HG03139 (cell line): Measurements from ENCODE around the gene RAPGEF1.
"Not testable (repeated sequence)": the region's sequence is repeated elsewhere in the genome, so short reads cannot be mapped to it uniquely, and the experiment has no call there.

Experiments
- ATAC-seq: cut with Tn5 transposase; IDR thresholded peaks from one replicate; pipeline ENCODE4 v1.9.1; 2021; ENCODE audit not compliant: unreplicated experiment

The RAPGEF1 gene

DNA sequence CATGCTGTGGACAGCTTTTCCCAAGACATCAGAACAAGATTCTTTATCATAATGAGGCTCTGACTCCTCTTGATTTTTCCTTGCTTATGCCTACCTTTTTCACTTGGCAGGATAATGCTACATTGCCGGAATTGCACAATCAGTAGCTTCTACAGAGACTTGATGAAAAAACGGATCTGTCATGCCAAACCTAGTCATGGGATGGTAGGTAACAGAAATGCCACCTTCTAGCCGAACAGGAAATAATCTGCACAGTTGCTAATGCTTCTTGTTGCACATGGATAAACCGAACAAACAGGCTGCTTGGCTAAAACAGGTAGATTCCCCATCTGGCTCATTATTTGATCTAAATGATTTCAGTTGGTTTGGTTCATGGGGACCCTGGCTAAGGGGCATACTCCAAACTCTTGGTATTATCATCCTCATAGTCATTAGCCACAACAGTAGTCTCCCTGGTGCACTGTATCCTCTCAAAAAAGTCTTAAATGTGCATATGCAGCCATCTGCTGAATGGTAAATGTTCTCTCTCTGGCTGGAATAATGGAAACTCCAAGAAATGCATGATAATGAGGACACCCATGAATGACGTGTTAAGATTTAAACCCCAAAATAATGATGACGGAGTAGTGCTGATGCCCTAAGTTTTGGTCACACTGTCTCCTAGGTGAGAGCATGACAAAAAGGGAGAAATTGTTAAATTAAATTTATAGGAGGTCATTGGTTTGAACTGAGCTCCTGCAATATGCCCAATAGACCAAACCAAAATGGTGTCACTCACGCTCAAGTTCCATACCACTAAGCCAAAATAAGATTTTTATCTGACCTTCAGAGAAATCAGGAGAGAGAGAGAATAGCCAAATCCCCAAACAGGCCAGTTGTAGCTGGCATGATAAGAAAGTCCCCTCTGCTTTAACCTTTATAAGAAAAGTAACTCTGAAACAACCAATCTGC lies 47.0 kb downstream of the RAPGEF1 start:
- no peak for ATAC-seq

DNA sequence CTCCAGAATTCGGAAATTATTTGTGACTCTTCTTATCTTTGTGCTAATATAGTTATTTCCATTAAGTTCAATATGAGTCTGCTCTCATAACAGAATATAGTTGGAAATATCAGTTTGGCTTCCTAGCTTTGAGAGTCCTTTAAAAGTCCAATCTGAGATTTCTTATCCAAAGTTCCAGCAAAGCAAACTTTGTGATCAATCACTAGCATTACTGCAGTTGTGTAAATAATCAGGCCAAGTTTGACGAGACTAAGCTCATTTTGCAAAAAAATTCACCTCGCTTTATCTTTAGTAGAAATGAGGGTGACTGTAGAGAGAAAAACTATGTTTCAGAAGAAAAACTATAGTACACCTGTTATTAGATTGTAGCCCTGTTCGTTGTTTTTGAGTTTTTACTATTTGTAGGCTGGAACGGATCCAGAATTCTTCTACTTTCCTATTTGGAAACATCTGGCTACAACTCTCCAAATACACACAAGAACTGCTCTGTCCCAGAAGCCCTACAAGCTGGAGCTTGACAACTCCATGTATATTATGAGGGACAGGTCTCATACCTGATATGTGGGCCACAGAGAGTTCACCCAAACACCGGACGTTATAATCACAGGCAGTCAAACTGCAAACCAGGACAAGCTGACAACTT lies 47.8 kb downstream of the RAPGEF1 start:
- ATAC-seq = no peak

GRCh38 chr9:131690941-131691573 lies 48.8 kb downstream of the RAPGEF1 start:
- ATAC-seq = no peak

DNA sequence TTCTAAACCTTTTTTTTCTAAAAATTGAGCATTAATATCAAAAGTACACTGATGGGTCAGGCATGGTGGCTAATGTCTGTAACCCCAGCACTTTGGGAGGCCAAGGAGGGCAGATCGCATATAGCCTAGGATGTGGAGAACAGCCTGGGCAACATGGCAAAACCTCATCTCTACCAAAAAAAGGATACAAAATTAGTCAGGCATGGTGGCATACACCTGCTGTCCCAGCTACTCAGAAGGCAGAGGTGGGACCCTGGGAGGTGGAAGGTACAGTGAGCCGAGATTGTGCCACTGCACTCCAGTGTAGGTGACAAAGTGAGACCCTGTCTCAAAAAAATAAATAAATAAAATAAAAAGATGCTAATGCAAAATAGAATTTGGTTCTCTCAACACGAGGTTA lies 49.4 kb downstream of the RAPGEF1 start:
- ATAC-seq = no peak

- no peak for ATAC-seq
Observed at GRCh38 chr9:131688377-131688776, 51.5 kb downstream of the RAPGEF1 start.

DNA sequence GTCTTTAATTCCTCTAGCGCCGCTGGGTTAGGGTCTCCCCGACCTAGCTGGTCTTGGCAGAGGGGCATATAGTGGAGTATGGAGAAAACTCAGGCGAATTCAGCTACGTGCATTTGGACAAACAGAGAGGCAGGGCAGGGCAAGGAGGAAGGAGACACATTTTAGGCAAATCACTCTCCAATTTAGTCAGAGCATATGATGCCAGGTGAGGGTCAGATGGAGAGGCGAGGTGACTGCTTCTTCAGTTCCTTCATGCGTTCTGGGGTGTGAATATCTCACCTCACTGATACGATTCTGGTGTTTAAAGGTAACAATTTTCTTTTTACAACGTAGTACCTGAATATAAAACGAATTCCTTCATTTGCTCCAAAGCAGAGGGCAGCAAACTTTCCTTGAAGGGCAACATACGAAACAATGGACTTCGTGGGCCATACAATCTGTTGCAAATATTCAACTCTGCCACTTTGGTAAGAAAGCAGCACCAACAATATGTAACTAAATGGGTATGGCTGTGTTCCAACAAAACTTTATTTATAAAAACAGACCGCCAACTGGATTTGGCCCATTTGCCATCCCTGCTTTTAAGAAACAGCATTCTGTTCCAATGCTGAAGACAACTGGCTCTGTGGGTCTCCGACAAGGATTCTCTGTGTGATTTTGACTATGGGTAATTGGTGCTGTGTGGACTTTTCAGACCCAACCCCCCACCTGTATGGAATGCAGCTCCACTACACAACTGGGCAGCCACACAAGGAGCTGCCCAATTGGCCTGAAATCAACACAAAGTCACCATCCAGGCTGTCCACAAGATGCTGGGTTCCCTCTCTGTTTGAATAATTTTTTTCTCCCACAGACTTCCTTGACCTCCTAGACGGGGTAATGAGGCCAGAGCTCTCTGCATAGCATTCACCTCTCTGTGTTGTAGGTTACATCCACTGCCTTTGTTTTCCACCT lies 53.8 kb downstream of the RAPGEF1 start:
- no peak for ATAC-seq

- ATAC-seq = not testable (repeated sequence)
Observed at GRCh38 chr9:131683094-131683493, 56.8 kb downstream of the RAPGEF1 start.

GRCh38 chr9:131682261-131682660 lies 57.6 kb downstream of the RAPGEF1 start:
- ATAC-seq = no peak

- ATAC-seq = not testable (repeated sequence)
Observed at GRCh38 chr9:131681826-131682225, 58.0 kb downstream of the RAPGEF1 start.

DNA sequence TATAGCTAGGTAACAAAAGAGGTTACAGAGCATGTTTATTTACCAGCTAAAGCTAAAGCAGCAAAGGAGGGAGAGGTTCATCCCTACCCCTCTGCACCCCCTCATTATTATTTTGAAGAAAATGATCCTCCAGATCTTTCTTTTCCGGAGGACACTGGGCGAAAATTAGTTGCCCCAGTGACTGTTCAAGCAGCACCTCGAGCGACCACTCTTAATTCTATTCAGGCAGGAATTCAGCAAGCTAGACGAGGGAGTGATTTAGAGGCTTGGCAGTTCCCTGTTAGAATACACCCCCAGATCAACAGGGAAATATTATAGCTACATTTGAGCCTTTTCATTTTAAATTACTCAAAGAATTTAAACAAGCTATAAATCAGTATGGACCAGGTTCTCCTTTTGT lies 58.8 kb downstream of the RAPGEF1 start:
- ATAC-seq = not testable (repeated sequence)

GRCh38 chr9:131679261-131680020 lies 60.4 kb downstream of the RAPGEF1 start:
- ATAC-seq = no peak

DNA sequence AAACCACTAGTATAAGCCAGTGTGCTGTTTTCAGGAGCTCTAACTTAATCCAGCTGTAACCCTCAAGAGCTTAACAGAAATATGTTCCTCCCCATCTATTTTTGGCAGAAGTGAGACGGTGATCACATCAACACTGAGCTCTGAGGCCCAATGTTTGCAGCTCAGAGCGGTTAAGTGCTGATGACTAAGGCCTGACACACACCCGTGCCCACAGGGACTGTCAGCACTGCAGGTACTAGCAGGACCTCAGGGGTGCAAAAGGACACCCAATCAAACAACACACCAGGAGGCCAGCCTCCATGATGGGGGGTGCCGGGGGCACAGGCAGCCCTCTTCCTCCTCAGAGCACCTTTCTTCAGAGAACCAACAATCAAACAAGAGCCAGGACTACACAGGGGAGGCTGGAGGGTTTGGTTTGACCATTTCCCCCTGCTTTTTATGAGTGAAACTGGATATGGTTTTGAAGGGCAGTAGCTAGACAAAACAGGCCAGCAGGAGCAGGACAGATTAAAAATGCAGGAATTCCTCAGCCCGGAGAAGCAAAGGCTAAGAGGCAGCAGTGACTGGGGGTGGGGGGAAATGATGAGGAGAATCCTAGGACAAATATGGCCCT lies 61.3 kb downstream of the RAPGEF1 start:
- ATAC-seq = peak; percentile 68

DNA sequence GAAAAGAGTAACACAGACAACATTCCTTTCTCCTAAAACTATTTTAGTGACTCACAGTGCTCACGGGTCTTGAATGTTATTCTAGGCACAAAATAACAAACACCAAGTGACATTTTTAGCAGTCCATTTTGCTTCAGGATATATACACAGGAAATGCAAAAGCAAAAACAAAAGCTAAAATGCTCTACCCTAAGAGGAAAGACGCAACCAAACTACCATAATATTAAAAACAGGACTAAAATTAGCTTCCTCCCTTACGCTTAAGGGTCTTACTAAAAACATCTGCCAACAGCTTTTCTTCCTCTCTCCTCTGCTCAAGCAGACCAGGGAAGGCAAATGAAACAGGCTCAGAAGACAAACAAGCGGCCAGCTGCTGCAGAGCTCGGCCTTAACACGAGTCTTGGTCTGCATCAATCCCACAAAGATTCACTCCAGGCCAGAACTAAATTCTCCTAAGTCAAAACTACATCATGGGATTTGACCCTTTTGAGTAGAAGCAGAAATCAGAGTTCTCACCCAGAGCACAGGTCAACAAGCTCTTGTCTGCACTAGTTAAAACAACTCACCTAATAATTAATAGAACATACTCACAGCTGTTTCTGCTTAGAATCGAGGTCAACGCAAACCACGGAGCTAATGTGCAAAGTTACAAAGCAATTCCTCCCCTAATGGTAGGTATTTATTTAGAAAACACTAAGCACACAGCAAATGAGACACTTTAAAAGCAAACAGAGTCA lies 62.3 kb downstream of the RAPGEF1 start:
- peak; percentile 36 for ATAC-seq

DNA sequence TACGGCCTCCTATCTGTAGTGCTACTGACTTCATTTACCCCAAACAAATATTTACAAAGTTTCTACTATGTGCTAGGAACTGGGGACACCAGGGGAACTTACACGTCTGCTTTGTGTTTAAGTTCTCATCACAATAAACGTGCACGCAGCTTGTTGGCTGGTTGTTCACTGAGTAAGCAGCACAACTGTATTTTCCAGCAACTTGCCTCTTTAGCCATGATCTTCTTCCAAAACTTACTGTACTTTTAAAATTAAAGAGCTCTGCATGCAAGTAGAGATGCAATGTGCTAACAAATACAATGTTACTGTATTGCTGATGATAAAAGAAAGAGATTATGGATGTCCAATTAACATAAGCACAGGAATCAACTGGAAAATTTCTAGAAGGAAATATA lies 62.8 kb downstream of the RAPGEF1 start:
- no peak for ATAC-seq

DNA sequence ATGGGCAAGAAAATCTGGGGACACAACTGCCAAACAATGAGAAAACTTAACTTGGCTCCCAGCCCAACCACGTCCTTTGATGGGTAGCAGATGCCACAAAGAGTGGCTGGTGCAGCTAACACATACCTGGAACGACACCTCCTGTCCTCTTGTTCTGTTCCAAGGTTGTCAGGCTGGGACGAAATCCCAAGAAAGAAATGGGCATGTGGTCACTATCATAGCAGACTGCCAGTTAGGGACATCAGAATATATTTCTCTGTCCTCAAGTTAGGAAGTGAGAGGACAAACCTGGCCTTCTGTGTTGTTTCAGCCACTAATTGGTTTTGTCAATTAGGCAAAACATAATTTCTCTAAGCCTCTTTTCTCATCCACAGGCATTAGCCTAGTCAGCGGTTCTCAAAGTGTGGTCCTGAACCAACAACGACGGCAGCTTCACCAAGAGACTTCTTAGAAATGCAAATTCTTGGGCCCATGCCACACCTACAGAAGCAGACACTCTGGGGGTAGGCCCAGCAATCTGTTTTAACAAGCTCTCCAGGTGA lies 63.4 kb downstream of the RAPGEF1 start:
- ATAC-seq = no peak

- no peak for ATAC-seq
Observed at GRCh38 chr9:131675437-131676022, 64.3 kb downstream of the RAPGEF1 start.

DNA sequence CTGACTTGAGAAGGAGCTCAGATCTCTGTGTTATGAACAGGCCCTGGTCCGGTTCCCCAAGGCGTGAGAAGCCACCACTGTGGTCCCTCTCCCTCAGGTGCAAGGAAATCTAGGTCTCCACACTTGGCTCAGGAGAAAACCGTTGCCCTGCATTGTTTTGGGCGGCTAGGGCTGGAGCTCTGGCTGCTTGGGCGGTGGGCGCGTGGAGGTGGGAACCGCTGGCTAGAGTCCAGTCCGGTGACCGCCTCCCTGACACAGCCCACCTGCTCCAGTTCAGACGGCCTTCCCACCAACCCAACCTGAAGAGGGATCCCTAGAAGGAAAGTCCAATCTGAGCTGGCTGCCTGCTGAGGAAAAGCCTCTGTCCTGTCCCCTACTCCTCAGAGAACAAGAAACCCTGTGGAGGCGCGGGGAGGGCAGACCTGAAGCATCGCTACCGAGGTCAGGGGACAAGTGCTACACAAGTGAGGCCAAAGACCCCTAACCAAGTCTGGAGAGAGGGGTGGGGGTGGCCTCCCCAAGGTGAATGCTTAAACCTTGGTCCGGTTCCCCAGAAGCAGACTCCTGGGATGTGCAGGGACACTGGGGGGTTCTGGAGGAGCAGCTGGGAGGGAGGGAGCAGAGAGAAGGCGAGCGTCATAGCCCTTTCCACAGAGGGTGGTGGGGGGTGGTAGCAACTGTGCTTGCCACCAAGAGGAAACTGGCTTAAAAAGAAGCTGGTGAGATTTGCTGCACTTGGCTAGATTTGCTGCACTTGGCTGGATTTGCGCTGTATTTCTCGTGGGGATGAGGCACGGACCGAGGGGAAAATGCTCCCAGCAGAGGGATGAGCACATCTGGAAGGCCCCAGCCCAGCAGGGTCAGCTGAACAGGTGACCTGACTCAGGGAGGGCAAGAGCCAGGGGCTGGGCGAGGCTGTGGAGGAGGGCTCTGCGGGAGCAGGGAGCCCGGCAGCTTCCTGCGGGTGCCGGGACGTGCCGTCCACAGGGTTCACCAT lies 65.2 kb downstream of the RAPGEF1 start:
- ATAC-seq = no peak
